Frontal cortex (tissue), 4 donors: ENCODE data around the gene AVL9. TPM values are rescaled to one million over a fixed set of nuclear protein-coding genes. Genes with fewer than 3 reads are reported as not detected.
A peak's percentile ranks its signal among the peaks of the same experiment; 100 is the strongest.

ENCODE experiments used
- DNase-seq, 2 donors: peaks; one replicate each; pipeline ENCODE4 v3.0.0; 2012; ENCODE audit warnings: low spot score in 2 of 2
- FAIRE-seq: peaks from 2 replicates; lab custom pipeline; 2012; peaks lifted over from hg19 to GRCh38; lab: Jason Lieb, UNC
- total RNA-seq: library from RNA; depleted of rRNA; stranded (reverse); fragments of >200 nt; gene quantifications from one replicate; pipeline ENCODE4 v1.2.3, GENCODE V29; 2014
- donor health status: control.
- donor health status: control.
- donor health status: control.

AVL9 gene
- total RNA-seq, 1 donor from 2014 or later = 70.1 TPM

- DNase-seq = no peak
- no peak for FAIRE-seq
These were observed 36.1 kb downstream of the AVL9 start for GRCh38 chr7:32531402-32531801.

GRCh38 chr7:32532086-32532485, 36.8 kb downstream of the AVL9 start:
- no peak for FAIRE-seq

GRCh38 chr7:32532716-32533115, 37.4 kb downstream of the AVL9 start:
- FAIRE-seq = no peak
- DNase-seq = no peak

More at GRCh38 chr7:32532086-32532485, 36.8 kb downstream of the AVL9 start:
- no peak for DNase-seq

GRCh38 chr7:32533276-32534029, 38.2 kb downstream of the AVL9 start:
- FAIRE-seq (no peak), DNase-seq (no peak)

- DNase-seq (no peak), FAIRE-seq (no peak)
These were observed 39.9 kb downstream of the AVL9 start for GRCh38 chr7:32535162-32535702.

GRCh38 chr7:32536016-32536415, 40.7 kb downstream of the AVL9 start:
- FAIRE-seq = no peak
- DNase-seq = no peak

- FAIRE-seq (no peak), DNase-seq (no peak)
These were observed 41.3 kb downstream of the AVL9 start for GRCh38 chr7:32536585-32536984.

- DNase-seq (no peak), FAIRE-seq (no peak)
These were observed 42.5 kb downstream of the AVL9 start for GRCh38 chr7:32537760-32538159.

- no peak for DNase-seq
- no peak for FAIRE-seq
These were observed 44.1 kb downstream of the AVL9 start for GRCh38 chr7:32539366-32539765.

- FAIRE-seq = no peak
- DNase-seq = no peak
These were observed 44.7 kb downstream of the AVL9 start for GRCh38 chr7:32539919-32540531.

- FAIRE-seq (no peak), DNase-seq (no peak)
These were observed 47.3 kb downstream of the AVL9 start for GRCh38 chr7:32542595-32542994.

- DNase-seq = no peak
- FAIRE-seq = no peak
These were observed 64.2 kb downstream of the AVL9 start for GRCh38 chr7:32559480-32559879.

GRCh38 chr7:32560075-32560474, 64.8 kb downstream of the AVL9 start:
- DNase-seq (no peak), FAIRE-seq (peak; percentile 58)

GRCh38 chr7:32561613-32562012, 66.3 kb downstream of the AVL9 start:
- no peak for DNase-seq
- FAIRE-seq = no peak

GRCh38 chr7:32564542-32564941, 69.3 kb downstream of the AVL9 start:
- FAIRE-seq (no peak), DNase-seq (no peak)

GRCh38 chr7:32569388-32570289, 74.3 kb downstream of the AVL9 start:
- no peak for FAIRE-seq
- DNase-seq = no peak

GRCh38 chr7:32573110-32573687, 77.9 kb downstream of the AVL9 start:
- DNase-seq (no peak), FAIRE-seq (no peak)

GRCh38 chr7:32574626-32575025, 79.3 kb downstream of the AVL9 start:
- DNase-seq (no peak), FAIRE-seq (no peak)

- FAIRE-seq = no peak
- no peak for DNase-seq
These were observed 82.1 kb downstream of the AVL9 start for GRCh38 chr7:32577421-32577820.

GRCh38 chr7:32579776-32580175, 84.5 kb downstream of the AVL9 start:
- DNase-seq (no peak), FAIRE-seq (no peak)
